PC-9 (cell line): Measurements from ENCODE around the gene TCF12.

Source experiments
- CTCF ChIP-seq: fragments of 200-600 bp; sonication (generic); conservative IDR thresholded peaks from 2 replicates; pipeline ENCODE4 v1.6.1; 2017; ENCODE audit warnings: mixed run types, antibody characterized with exemption, mild to moderate bottlenecking, moderate library complexity
- EZH2 ChIP-seq: fragments of 200-600 bp; sonication (generic); IDR thresholded peaks from 2 replicates; pipeline ENCODE4 v1.8.0; 2017; ENCODE audit warnings: antibody characterized with exemption, low read depth

GRCh38 chr15:57098896-57099295, 180.5 kb downstream of the TCF12 start:
- TF ChIP-seq CTCF (no peak), EZH2 (no peak)
